Epithelial cell of esophagus (primary cell): Measurements from ENCODE around the gene LYST.
"Not testable (repeated sequence)": the region's sequence is repeated elsewhere in the genome, so short reads cannot be mapped to it uniquely, and the experiment has no call there.

Source experiments
- DNase-seq: peaks from one replicate; pipeline ENCODE4 v3.0.0; 2010; ENCODE audit warnings: low read depth
- H3K4me3 ChIP-seq: 2 replicates; pipeline ENCODE4 v1.5.1; 2011; ENCODE audit warnings: mild to moderate bottlenecking, low read length, control low read depth
- TF ChIP-seq, protein P1 (sequence below): IDR thresholded peaks from 2 replicates; pipeline ENCODE4 v1.5.1; 2011; ENCODE audit warnings: low read depth, mild to moderate bottlenecking, low read length, control low read depth, inconsistent platforms; ENCODE audit not compliant: insufficient read depth; ENCODE audit errors: missing control alignments

LYST gene

GRCh38 chr1:235808223-235808622 lies 58.5 kb downstream of the LYST start:
- no peak for DNase-seq
- TF ChIP-seq, protein P1, sequence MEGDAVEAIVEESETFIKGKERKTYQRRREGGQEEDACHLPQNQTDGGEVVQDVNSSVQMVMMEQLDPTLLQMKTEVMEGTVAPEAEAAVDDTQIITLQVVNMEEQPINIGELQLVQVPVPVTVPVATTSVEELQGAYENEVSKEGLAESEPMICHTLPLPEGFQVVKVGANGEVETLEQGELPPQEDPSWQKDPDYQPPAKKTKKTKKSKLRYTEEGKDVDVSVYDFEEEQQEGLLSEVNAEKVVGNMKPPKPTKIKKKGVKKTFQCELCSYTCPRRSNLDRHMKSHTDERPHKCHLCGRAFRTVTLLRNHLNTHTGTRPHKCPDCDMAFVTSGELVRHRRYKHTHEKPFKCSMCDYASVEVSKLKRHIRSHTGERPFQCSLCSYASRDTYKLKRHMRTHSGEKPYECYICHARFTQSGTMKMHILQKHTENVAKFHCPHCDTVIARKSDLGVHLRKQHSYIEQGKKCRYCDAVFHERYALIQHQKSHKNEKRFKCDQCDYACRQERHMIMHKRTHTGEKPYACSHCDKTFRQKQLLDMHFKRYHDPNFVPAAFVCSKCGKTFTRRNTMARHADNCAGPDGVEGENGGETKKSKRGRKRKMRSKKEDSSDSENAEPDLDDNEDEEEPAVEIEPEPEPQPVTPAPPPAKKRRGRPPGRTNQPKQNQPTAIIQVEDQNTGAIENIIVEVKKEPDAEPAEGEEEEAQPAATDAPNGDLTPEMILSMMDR: no peak
- H3K4me3 ChIP-seq: no peak overlapping the region

GRCh38 chr1:235806123-235806522 lies 60.6 kb downstream of the LYST start:
- peak; percentile 42 for DNase-seq
- TF ChIP-seq, protein P1: no peak

DNA sequence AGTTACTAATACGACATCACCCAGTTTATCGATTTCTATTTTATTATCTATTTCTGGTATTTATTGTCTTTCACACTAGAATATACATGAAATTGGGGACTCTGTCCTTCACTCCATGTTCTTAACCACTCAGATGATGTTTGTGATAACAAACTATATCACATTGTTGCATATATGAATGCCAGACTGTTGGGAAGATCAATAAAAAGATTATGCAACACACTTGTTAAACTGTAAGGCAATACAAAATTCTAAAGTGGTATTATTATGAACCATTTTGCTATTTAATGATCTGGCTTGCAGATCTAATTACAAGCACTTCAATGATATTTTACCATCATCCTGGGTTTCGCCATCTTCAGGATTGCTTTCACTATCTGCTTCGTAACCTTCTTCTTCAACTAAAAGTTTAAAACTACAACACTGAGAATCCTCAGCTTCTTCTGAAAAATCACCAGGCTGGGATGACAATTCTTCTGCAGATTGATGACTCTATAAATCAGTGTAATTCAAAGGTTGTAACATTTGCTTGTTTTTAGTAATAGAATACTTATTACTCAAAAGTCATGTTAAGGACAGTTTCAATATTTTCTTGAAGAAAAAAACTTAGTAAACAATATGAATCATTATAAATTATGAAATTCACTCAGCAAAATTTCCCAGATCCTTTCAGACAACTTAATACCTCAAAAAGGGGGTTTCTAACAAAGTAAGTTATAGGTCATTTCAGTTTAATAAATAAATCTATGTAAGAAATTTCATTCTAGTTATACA lies 63.9 kb downstream of the LYST start:
- DNase-seq: no peak

More at GRCh38 chr1:235806123-235806522, 60.6 kb downstream of the LYST start:
- no peak overlapping the region for H3K4me3 ChIP-seq

DNA sequence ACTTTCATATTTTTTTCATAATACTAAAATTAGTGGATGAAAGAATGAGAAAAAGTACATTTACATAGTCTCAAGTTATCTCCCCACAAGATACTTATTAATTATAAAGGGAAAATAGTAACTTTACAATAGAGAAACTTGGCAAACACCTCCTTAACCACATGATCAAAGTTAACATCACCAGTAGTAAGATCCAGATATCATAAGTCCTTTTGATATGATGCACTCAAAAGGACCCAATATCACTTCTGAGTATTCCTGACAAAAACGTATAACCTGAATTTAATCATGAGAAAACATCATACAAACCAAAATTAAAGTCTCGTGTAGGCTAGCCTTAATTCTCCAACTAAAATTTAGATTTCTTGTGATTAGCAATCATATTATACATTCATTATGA lies 67.4 kb downstream of the LYST start:
- TF ChIP-seq, protein P1: no peak
- H3K4me3 ChIP-seq: no peak overlapping the region
- DNase-seq: no peak

More for the DNA sequence above, 63.9 kb downstream of the LYST start:
- TF ChIP-seq, protein P1: no peak
- no peak overlapping the region for H3K4me3 ChIP-seq

GRCh38 chr1:235791532-235792060 lies 75.1 kb downstream of the LYST start:
- TF ChIP-seq, protein P1: no peak
- DNase-seq: no peak
- H3K4me3 ChIP-seq: no peak overlapping the region

DNA sequence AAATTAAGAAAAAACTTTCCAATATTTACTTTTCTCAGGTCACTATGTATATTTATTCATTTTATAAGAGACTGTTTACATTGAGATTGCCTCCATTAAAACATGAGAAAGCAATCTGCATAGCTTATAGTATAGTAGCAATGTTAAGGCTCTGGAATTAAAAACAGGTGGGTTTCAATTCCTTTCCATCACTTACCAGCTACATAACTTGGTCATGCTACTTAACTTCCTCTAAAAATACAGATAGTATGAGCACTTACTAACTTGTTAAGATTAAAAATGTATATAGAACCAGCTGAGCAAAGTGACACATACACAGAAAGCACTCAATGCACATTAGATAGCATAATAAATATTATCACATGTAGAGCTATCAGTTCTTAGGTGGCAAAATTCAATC lies 76.6 kb downstream of the LYST start:
- no peak for DNase-seq
- TF ChIP-seq, protein P1: no peak
- H3K4me3 ChIP-seq: no peak overlapping the region

DNA sequence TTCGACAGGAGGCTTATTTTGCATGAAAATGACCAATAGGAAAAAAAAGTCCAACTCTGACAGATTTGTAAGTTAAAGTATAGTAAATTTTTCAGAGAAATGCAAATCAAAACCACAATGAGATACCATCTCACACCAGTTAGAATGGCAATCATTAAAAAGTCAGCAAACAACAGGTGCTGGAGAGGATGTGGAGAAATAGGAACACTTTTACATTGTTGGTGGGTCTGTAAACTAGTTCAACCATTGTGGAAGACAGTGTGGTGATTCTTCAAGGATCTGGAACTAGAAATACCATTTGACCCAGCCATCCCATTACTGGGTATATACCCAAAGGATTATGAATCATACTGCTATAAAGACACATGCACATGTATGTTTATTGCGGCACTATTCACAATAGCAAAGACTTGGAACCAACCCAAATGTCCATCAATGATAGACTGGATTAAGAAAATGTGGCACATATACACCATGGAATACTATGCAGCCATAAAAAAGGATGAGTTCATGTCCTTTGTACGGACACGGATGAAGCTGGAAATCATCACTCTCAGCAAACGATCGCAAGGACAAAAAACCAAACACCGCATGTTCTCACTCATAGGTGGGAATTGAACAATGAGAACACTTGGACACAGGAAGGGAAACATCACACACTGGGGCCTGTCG lies 80.3 kb downstream of the LYST start:
- not testable (repeated sequence) for DNase-seq, H3K4me3 ChIP-seq
